Activated T-cell treated with anti-CD3 and anti-CD28 coated beads, Interleukin-2, amount 50 U/mL, for 24 hours (primary cell): ENCODE data around the gene B4GALNT1.
"Not testable (repeated sequence)": the region's sequence is repeated elsewhere in the genome, so short reads cannot be mapped to it uniquely, and the experiment has no call there.

Source experiments
- DNase-seq: peaks from one replicate; pipeline ENCODE4 v3.0.0-alpha.2; 2020
- H3K27ac Mint-ChIP-seq: 2 replicates; pipeline ENCODE4 v1.8.0; 2020; ENCODE audit warnings: mild to moderate bottlenecking, mixed read lengths
- H3K27me3 Mint-ChIP-seq: 2 replicates; pipeline ENCODE4 v1.8.0; 2020; ENCODE audit warnings: mixed read lengths
- H3K36me3 Mint-ChIP-seq: 2 replicates; pipeline ENCODE4 v1.8.0; 2020; ENCODE audit warnings: low read depth, mixed read lengths
- H3K4me1 Mint-ChIP-seq: 2 replicates; pipeline ENCODE4 v1.8.0; 2020; ENCODE audit warnings: low read depth, mixed read lengths
- H3K4me3 Mint-ChIP-seq: 2 replicates; pipeline ENCODE4 v1.8.0; 2020; ENCODE audit warnings: mild to moderate bottlenecking, moderate library complexity, mixed read lengths
- H3K9me3 Mint-ChIP-seq: 2 replicates; pipeline ENCODE4 v1.8.0; 2020; ENCODE audit warnings: mixed read lengths

Gene B4GALNT1

DNA sequence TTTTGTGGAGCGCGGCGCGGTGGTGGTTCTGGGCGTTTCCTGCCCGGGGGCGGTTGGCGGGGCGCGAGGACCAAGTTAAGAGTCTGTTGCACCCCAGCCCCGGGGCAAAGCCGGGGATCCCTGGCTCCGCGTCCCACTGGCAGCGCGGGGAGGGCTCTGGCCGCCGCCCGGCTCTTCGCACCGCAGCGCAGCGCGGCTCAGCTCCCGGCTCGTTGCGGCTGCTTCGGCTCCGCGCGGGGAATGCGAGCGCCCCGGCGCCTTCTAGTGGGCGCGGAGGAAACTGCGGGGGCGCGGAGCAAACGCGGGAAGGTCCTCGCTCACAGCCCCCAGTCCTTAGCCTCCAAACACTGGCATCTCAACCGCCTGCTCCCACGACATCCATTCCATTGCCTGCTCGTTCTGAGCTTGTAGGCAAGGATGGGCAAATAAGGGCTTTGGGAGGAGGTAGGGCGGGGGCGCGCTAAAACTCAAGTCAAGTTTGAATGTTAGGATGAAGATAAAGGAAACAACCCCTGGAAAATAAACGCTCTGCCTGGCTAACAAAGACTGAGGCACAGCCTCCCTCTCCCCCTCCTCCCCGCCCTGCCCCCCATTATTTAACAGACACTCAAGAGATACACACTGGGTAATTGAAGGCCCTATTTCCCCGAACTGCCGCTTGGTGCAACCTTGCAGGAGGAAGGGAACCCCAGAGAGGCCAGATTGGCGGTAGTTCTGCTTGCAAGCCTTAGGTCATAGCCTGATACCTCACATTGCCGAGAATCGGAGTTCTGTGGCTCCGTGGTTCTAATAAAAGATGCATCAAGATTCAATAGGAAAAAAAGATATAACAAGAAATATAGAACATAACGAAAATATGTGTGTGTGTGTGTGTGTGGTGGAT, at the start of gene B4GALNT1:
Gene B4GALNT1 (minus strand): TSS at position 244 of the 883 bp plus-strand sequence. CDS start 1,069 bp downstream, outside the sequence.
- Mint-ChIP-seq H3K36me3 (no peaks in the 10 kb centered on the region), H3K9me3 (no peaks in the 10 kb centered on the region), H3K27me3 (peaks cover 59% of the 10 kb centered on the region), H3K4me1 (peaks cover 8% of the 10 kb centered on the region), H3K27ac (no peak within 1 kb of the TSS), H3K4me3 (peak within 1 kb of the TSS; percentile 75)
- DNase-seq: peak; percentile 83

DNA sequence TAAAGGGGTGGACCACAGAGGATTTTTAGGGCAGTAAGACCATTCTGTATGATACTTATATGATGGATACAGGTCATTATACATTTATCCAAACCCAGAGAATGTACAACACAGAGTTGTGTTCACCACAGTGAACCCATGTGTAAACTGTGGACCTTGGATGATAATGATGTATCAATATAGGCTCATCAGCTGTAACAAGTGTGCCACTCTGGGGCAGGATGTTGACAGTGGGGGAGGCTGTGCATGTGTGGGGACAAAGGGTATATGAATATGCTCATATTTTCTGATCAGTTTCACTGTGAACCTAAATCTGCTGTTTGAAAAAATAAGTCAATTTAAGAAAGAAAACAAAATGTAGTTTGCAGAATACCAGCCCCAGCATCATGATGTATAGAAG, 46.7 kb upstream of the B4GALNT1 start:
- no peak for DNase-seq
- H3K27me3 Mint-ChIP-seq: peaks cover 2% of the 10 kb centered on the region
- H3K4me3 Mint-ChIP-seq: no peak overlapping the region
- no peak overlapping the region for H3K27ac Mint-ChIP-seq
- peaks cover 6% of the 10 kb centered on the region for H3K9me3 Mint-ChIP-seq
- no peaks in the 10 kb centered on the region for H3K4me1 Mint-ChIP-seq
- no peaks in the 10 kb centered on the region for H3K36me3 Mint-ChIP-seq

DNA sequence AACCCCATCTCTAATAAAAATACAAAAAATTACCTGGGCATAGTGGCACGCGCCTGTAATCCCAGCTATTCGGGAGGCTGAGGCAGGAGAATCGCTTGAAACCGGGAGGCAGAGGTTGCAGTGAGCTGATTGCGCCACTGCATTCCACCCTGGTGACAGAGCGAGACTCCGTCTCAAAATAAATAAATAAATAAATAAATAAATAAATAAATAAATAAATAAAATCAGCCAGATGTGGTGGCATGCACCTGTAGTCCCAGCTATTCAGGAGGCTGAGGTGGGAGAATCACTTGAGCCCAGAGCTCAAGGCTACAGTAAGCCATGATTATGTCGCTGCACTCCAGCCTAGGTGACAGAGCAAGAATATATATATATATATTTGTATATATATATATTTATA, 44.9 kb upstream of the B4GALNT1 start:
- not testable (repeated sequence) for H3K27me3 Mint-ChIP-seq, H3K4me3 Mint-ChIP-seq, H3K36me3 Mint-ChIP-seq, H3K27ac Mint-ChIP-seq, H3K9me3 Mint-ChIP-seq, DNase-seq, H3K4me1 Mint-ChIP-seq

DNA sequence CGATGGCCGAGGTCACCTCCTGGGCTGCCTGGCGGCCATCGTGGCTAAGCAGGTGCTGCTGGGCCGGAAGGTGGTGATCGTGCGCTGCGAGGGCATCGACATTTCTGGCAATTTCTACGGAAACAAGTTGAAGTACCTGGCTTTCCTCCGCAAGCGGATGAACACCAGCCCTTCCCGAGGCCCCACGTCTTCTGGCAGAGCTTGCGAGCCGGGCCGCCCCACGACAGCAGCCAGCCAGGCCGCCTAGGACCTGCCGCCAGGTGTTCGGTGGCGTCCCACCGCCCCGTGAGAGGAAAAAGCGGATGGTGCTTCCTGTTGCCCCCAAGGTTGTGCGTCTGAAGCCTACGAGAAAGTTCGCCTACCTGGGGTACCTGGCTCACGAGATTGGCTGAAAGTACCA, 41.7 kb upstream of the B4GALNT1 start:
- no peak for DNase-seq
- H3K27ac Mint-ChIP-seq: no peak overlapping the region
- H3K27me3 Mint-ChIP-seq: no peaks in the 10 kb centered on the region
- no peaks in the 10 kb centered on the region for H3K4me1 Mint-ChIP-seq
- no peaks in the 10 kb centered on the region for H3K9me3 Mint-ChIP-seq
- no peaks in the 10 kb centered on the region for H3K36me3 Mint-ChIP-seq
- H3K4me3 Mint-ChIP-seq: no peak overlapping the region

DNA sequence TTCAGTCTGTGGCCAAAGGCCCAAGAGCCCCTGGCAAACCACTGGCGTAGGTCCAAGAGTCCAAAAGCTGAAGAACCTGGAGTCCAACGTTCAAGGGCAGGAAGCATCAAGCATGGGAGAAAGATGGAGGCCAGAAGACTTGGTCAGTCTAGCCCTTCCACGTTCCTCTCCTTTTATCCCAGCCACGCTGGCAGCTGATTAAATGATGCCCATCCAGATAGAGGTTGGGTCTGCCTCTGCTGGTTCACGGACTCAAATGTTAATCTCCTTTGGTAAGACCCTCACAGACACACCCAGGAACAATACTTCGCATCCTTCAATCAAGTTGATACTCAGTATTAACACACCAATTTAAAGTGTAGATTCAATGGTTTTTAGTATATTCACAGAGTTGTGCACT, 39.8 kb upstream of the B4GALNT1 start:
- H3K36me3 Mint-ChIP-seq: no peaks in the 10 kb centered on the region
- no peaks in the 10 kb centered on the region for H3K27me3 Mint-ChIP-seq
- no peaks in the 10 kb centered on the region for H3K4me1 Mint-ChIP-seq
- H3K9me3 Mint-ChIP-seq: no peaks in the 10 kb centered on the region
- H3K4me3 Mint-ChIP-seq: no peak overlapping the region
- no peak overlapping the region for H3K27ac Mint-ChIP-seq
- no peak for DNase-seq

DNA sequence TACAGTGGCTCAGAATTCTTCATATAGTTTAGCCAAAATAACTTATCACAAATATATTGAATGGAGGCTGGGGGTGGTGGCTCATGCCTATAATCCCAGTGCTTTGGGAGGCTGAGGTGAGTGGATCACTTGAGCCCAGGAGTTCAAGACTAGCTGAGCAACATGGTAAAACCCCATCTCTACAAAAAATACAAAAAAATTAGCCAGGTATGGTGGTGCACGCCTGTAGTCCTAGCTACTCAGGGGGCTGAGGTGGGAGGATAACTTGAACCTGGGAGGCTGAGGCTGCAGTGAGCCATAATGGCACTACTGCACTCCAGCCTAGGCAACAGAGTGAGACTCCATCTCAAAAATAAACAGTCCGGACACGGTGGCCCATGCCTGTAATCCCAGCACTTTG, 38.8 kb upstream of the B4GALNT1 start:
- H3K27ac Mint-ChIP-seq, H3K4me1 Mint-ChIP-seq, H3K27me3 Mint-ChIP-seq, H3K9me3 Mint-ChIP-seq, H3K36me3 Mint-ChIP-seq, H3K4me3 Mint-ChIP-seq, DNase-seq: not testable (repeated sequence)

DNA sequence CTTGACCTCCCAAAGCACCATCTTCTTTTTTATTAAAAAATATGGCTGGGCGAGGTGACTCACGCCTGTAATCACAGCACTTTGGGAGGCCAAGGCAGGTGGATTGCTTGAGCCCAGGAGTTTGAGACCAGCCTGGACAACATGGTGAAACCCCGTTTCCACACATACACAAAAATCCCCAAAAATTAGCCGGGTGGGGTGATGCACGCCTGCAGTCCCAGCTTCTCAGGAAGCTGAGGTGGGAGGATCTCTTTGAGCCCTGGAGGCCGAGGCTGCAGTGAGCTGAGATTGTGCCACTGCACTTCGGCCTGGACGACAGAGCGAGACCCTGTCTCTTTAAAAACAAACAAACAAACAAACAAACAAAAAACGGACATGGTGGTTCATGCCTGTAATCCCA, 36.7 kb upstream of the B4GALNT1 start:
- H3K36me3 Mint-ChIP-seq, H3K4me1 Mint-ChIP-seq, H3K4me3 Mint-ChIP-seq, DNase-seq, H3K9me3 Mint-ChIP-seq, H3K27me3 Mint-ChIP-seq, H3K27ac Mint-ChIP-seq: not testable (repeated sequence)

DNA sequence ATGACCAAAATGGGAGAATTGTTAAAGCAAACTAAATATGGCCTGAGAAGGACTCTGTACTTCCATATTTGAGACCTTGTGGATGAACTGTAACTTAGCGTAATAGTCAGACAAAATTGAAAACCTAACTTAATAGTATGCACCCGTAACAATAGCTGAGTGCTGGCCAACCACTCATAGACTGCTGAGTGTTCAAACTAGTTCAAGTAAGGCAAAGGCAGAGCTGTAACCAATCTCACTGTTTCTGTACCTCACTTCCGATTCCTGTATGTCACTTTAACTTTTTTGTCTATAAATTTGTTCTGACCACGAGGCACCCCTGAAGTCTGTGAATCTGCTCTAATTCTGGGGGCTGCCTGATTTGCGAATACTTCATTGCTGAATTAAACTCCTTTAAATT, 33.9 kb upstream of the B4GALNT1 start:
- H3K36me3 Mint-ChIP-seq: no peaks in the 10 kb centered on the region
- H3K9me3 Mint-ChIP-seq: no peaks in the 10 kb centered on the region
- H3K4me1 Mint-ChIP-seq: no peaks in the 10 kb centered on the region
- no peaks in the 10 kb centered on the region for H3K27me3 Mint-ChIP-seq
- no peak overlapping the region for H3K27ac Mint-ChIP-seq
- H3K4me3 Mint-ChIP-seq: no peak overlapping the region
- DNase-seq: no peak

DNA sequence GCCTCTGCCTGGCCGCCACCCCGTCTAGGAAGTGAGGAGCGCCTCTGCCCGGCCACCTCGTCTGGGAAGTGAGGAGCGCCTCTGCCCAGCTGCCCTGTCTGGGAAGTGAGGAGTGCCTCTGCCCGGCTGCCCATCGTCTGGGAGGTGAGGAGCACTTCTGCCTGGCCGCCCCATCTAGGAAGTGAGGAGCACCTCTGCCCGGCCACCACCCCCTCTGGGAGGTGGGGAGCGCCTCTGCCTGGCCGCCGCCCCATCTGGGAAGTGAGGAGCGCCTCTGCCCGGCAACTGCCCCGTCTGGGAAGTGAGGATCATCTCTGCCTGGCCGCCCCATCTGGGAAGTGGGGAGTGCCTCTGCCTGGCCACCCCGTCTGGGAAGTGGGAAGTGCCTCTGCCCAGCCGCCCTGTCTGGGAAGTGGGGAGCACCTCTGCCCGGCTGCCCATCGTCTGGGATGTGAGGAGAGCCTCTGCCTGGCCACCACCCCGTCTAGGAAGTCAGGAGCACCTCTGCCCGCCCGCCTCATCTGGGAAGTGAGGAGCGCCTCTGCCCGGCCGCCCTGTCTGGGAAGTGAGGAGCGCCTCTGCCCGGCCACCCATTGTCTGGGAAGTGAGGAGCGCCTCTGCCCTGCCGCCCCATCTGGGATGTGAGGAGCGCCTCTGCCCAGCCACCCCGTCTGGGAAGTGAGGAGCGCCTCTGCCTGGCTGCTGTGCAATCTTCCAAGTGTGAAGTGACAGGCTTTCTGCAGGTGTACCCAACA, 32.2 kb upstream of the B4GALNT1 start:
- H3K27me3 Mint-ChIP-seq, H3K4me3 Mint-ChIP-seq, DNase-seq, H3K9me3 Mint-ChIP-seq, H3K36me3 Mint-ChIP-seq, H3K4me1 Mint-ChIP-seq, H3K27ac Mint-ChIP-seq: not testable (repeated sequence)

DNA sequence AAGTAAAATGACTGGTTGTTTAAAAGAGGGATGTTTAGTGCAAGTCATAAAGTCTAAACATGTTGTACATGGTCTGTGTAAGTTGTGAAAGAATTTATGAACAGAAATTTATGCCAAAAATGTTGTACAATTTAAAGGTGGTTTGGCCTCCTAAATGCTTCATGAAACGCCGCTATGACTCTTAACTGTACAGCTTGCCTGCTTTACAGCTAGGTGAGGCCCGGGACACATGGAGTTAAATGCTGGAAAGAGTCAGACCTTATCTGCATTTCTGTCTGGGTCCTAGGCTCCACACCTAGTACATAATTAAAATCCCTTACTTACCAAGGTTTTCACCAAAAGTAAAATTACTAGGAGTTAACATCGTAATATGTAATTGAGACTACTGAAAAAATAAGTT, 28.4 kb upstream of the B4GALNT1 start:
- H3K4me1 Mint-ChIP-seq: no peaks in the 10 kb centered on the region

DNA sequence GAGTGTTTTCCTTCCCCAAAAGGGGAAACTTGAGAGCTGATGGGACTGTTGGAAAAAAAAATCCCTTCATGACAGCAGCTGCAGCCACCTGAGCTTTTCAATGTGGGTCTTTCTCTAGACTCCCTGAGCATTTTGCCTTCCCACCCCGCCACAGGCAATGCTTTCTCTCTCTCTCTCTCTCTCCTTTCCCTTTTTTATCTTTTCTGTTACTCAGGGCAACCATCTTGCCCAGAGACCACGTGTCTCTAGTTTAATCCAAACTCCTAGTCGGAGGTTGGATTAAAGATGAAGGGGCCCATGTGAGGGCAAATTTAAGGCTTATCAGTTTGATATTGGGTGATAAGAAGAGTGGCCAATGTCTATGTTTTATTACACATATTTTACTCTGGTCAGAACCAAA, 25.9 kb upstream of the B4GALNT1 start:
- H3K4me3 Mint-ChIP-seq: no peak overlapping the region
- no peak overlapping the region for H3K27ac Mint-ChIP-seq
- H3K27me3 Mint-ChIP-seq: peaks cover 5% of the 10 kb centered on the region
- H3K4me1 Mint-ChIP-seq: no peaks in the 10 kb centered on the region
- peaks cover 10% of the 10 kb centered on the region for H3K9me3 Mint-ChIP-seq
- no peaks in the 10 kb centered on the region for H3K36me3 Mint-ChIP-seq
- no peak for DNase-seq

More for the DNA sequence above, 28.4 kb upstream of the B4GALNT1 start:
- H3K36me3 Mint-ChIP-seq: no peaks in the 10 kb centered on the region
- no peak overlapping the region for H3K27ac Mint-ChIP-seq
- H3K27me3 Mint-ChIP-seq: peaks cover 5% of the 10 kb centered on the region
- DNase-seq: no peak
- H3K4me3 Mint-ChIP-seq: no peak overlapping the region
- H3K9me3 Mint-ChIP-seq: peaks cover 7% of the 10 kb centered on the region

DNA sequence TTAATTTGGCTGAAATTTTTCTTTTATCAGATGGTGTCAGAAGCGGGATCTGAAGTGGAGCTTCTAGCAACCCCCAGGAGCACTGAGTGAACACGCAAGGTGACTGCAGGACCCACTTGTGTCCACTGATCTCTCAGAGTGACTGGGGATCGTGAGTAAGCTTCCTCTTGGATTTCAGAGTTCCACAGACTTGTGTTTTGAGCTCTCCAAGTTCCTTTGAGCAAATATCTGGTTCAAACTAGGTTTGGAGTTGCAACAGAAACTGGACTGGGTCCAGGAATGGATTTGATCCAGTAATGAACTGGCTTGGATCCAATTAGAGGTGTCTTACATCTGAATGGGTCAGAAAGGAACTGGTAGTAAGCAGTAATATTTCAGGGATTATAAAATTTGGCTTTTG, 24.7 kb upstream of the B4GALNT1 start:
- no peaks in the 10 kb centered on the region for H3K36me3 Mint-ChIP-seq
- DNase-seq: no peak

DNA sequence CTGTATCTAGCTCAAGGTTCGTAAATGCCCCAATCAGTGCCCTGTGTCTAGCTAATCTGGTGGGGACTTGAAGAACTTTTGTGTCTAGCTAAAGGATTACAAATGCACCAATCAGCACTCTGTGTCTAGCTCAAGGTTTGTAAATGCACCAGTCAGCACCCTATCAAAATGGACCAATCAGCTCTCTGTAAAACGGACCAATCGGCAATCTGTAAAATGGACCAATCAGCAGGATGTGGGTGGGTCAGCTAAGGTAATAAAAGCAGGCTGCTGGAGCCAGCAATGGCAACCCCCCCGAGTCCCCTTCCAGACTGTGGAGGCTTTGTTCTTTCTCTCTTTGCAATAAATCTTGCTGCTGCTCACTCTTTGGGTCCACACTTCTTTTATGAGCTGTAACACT, 23.4 kb upstream of the B4GALNT1 start:
- H3K4me1 Mint-ChIP-seq: not testable (repeated sequence)

More for the DNA sequence above, 24.7 kb upstream of the B4GALNT1 start:
- Mint-ChIP-seq H3K27ac (no peak overlapping the region), H3K27me3 (peaks cover 5% of the 10 kb centered on the region), H3K4me1 (no peaks in the 10 kb centered on the region), H3K4me3 (no peak overlapping the region), H3K9me3 (peaks cover 10% of the 10 kb centered on the region)

DNA sequence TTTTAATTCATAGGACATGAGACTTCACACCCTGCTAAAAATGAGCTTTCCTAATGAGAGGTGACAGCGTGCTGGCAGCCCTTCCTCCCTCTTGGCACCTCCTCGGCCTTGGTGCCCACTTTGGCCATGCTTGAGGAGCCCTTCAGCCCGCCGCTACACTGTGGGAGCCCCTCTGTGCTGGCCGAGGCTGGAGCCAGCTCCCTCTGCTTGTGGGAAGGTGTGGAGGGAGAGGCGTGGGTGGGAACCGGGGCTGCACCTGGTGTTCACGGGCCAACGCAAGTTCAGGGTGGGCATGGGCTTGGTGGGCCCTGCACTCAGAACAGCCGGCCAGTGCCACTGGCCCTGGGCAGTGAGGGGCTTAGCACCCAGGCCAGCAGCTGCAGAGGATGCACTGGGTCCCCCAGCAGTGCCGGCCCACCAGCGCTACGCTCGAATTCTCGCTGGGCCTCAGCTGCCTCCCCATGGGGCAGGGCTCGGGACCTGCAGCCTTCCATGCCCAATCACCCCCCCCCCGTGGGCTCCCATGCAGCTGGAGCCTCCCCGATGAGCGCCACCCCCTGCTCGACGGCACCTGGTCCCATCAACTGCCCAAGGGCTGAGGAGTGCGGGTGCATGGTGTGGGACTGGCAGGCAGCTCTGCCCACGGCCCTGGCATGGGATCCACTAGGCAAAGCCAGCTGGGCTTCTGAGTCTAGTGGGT, 22.7 kb upstream of the B4GALNT1 start:
- Mint-ChIP-seq H3K27ac (no peak overlapping the region), H3K9me3 (peaks cover 3% of the 10 kb centered on the region), H3K27me3 (peaks cover 5% of the 10 kb centered on the region), H3K4me3 (no peak overlapping the region), H3K36me3 (no peaks in the 10 kb centered on the region), H3K4me1 (no peaks in the 10 kb centered on the region)
- no peak for DNase-seq

More for the DNA sequence above, 23.4 kb upstream of the B4GALNT1 start:
- H3K4me3 Mint-ChIP-seq, H3K27me3 Mint-ChIP-seq, H3K27ac Mint-ChIP-seq, DNase-seq, H3K9me3 Mint-ChIP-seq, H3K36me3 Mint-ChIP-seq: not testable (repeated sequence)

DNA sequence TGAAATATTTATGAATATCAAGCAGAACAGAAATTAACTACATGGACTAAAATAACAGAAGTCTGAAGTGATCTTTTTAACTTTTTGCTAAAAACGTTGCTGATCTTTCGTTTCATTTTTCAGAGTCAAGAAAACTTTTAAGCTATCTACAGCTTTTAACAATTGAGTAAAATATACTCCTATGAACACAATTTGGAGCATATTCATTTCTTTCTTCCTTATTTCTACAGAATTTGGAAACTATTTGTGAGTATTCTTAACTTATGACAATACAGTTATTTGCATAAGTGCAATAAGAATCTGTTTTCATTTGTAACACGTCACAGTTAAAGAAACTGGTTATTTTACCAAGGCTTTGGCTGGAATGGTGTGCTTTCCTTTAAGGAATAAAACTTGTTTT, 21.0 kb upstream of the B4GALNT1 start:
- no peaks in the 10 kb centered on the region for H3K36me3 Mint-ChIP-seq
- H3K27me3 Mint-ChIP-seq: peaks cover 4% of the 10 kb centered on the region
- H3K4me1 Mint-ChIP-seq: no peaks in the 10 kb centered on the region
- H3K9me3 Mint-ChIP-seq: peaks cover 3% of the 10 kb centered on the region
- DNase-seq: no peak
- no peak overlapping the region for H3K27ac Mint-ChIP-seq
- H3K4me3 Mint-ChIP-seq: no peak overlapping the region
